Uterus (tissue), 2 donors: Measurements from ENCODE around the gene BCDIN3D.

Source experiments
- POLR2A ChIP-seq, 2 donors: fragments of 450-650 bp; IDR thresholded peaks; one replicate each; pipeline ENCODE4 v1.6.1; 2016; ENCODE audit warnings: antibody characterized with exemption in 2 of 2, mild to moderate bottlenecking in 1 of 2, moderate library complexity in 1 of 2
- TF ChIP-seq, protein P1 (sequence below), 4 experiments: fragments of 200-600 bp in 2 of 4; fragments of 450-650 bp in 2 of 4; sonication (generic) in 2 of 4; IDR thresholded peaks; one replicate each; pipeline ENCODE4 v1.5.1; 2016 to 2019; ENCODE audit warnings: antibody characterized with exemption in 4 of 4, mild to moderate bottlenecking in 2 of 4, moderate library complexity in 1 of 4

DNA sequence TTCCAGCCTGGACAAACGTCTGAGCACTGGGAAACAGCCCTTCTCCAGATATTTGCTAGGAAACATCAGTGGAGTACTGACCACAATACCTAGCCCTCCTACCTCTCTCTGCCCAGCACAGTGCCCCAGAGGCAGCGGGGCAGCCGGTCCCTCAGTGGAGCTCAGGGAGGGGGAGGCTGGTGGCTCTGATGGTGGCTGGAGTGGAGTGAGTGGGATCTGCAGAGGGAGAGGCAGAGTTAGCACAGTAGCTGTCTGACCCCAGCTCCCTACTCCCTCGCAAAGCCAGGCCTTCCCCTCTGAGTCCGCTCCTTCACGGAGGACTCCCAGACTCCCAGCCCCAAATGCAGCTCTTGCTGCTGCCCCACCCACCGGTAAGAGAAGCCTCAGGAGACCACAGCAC lies 44.7 kb downstream of the BCDIN3D start:
- TF ChIP-seq, protein P1, sequence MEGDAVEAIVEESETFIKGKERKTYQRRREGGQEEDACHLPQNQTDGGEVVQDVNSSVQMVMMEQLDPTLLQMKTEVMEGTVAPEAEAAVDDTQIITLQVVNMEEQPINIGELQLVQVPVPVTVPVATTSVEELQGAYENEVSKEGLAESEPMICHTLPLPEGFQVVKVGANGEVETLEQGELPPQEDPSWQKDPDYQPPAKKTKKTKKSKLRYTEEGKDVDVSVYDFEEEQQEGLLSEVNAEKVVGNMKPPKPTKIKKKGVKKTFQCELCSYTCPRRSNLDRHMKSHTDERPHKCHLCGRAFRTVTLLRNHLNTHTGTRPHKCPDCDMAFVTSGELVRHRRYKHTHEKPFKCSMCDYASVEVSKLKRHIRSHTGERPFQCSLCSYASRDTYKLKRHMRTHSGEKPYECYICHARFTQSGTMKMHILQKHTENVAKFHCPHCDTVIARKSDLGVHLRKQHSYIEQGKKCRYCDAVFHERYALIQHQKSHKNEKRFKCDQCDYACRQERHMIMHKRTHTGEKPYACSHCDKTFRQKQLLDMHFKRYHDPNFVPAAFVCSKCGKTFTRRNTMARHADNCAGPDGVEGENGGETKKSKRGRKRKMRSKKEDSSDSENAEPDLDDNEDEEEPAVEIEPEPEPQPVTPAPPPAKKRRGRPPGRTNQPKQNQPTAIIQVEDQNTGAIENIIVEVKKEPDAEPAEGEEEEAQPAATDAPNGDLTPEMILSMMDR (IDR thresholded peaks at IDR 0.05), result no peak
- TF ChIP-seq POLR2A (IDR thresholded peaks at IDR 0.05), result no peak
